NT2/D1 (cell line): ENCODE data around the gene LARGE1.

Source experiments
- DNase-seq: peaks from one replicate; pipeline ENCODE4 v3.0.0-alpha.2; 2011; ENCODE audit warnings: low read depth, low spot score
- H3K27me3 ChIP-seq: 2 replicates; pipeline ENCODE4 v1.6.0; 2011; ENCODE audit warnings: mild to moderate bottlenecking; ENCODE audit not compliant: insufficient read length, insufficient read depth
- H3K36me3 ChIP-seq: 2 replicates; pipeline ENCODE4 v1.6.1; 2011; ENCODE audit warnings: mild to moderate bottlenecking, low read length, mixed read lengths; ENCODE audit not compliant: insufficient read depth, insufficient read length
- H3K4me1 ChIP-seq: 2 replicates; pipeline ENCODE4 v1.5.1; 2011; ENCODE audit not compliant: insufficient read depth, insufficient read length
- H3K4me3 ChIP-seq: 2 replicates; pipeline ENCODE4 v1.5.1; 2011; ENCODE audit warnings: low read depth; ENCODE audit not compliant: insufficient read length
- H3K9ac ChIP-seq: 2 replicates; pipeline ENCODE4 v1.6.0; 2011; ENCODE audit warnings: low read depth; ENCODE audit not compliant: insufficient read length
- H3K9me3 ChIP-seq: 2 replicates; pipeline ENCODE4 v1.5.1; 2011; ENCODE audit warnings: mild to moderate bottlenecking, low read length; ENCODE audit not compliant: insufficient read depth
- SUZ12 ChIP-seq: IDR thresholded peaks from 2 replicates; pipeline ENCODE4 v1.6.1; 2011; ENCODE audit not compliant: insufficient read length, insufficient read depth; ENCODE audit errors: extremely low read depth
- YY1 ChIP-seq: IDR thresholded peaks from 2 replicates; pipeline ENCODE4 v1.6.1; 2011; ENCODE audit not compliant: insufficient read length, insufficient read depth
- ZNF274 ChIP-seq: IDR thresholded peaks from 2 replicates; pipeline ENCODE4 v1.6.1; 2011; ENCODE audit warnings: mild to moderate bottlenecking, low read depth, low read length

LARGE1 gene

DNA sequence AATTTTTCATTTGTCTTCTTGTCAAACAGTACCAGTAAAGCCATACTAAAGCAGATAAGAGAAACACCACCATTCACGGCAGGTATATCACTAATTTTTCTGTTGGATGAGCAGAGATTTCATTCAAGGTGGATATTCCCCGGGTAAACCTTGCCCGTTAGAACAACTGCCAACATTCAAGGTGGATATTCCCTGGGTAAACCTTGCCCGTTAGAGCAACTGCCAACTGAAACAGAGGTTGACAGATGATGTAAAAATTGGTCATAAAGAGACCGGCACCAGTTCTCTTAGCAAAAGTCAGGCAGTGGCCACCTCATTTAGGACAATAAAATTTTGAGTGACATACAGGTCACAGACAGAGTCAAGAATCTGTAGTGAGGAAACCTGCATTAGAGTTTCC, 438.7 kb downstream of the LARGE1 start:
- no peaks in the 10 kb centered on the region for H3K4me1 ChIP-seq
- H3K9ac ChIP-seq = no peak overlapping the region
- H3K27me3 ChIP-seq = no peaks in the 10 kb centered on the region
- DNase-seq = no peak
- no peaks in the 10 kb centered on the region for H3K9me3 ChIP-seq
- H3K4me3 ChIP-seq = no peak overlapping the region
- H3K36me3 ChIP-seq = no peaks in the 10 kb centered on the region
- no peak for TF ChIP-seq SUZ12
- TF ChIP-seq YY1 = no peak
- no peak for TF ChIP-seq ZNF274

GRCh38 chr22:33477120-33478111, 442.9 kb downstream of the LARGE1 start:
- Histone ChIP-seq H3K27me3 (no peaks in the 10 kb centered on the region), H3K9ac (no peak overlapping the region), H3K36me3 (no peaks in the 10 kb centered on the region), H3K4me1 (no peaks in the 10 kb centered on the region), H3K4me3 (no peak overlapping the region), H3K9me3 (no peaks in the 10 kb centered on the region)
- no peak for DNase-seq
- TF ChIP-seq YY1 = no peak
- TF ChIP-seq SUZ12 = no peak
- no peak for TF ChIP-seq ZNF274

- Histone ChIP-seq H3K4me3 (no peak overlapping the region), H3K36me3 (no peaks in the 10 kb centered on the region), H3K27me3 (no peaks in the 10 kb centered on the region), H3K9me3 (no peaks in the 10 kb centered on the region), H3K4me1 (no peaks in the 10 kb centered on the region), H3K9ac (no peak overlapping the region)
- no peak for DNase-seq
- TF ChIP-seq ZNF274 (no peak), YY1 (no peak), SUZ12 (no peak)
Measured at GRCh38 chr22:33476716-33477115, 443.6 kb downstream of the LARGE1 start.

- Histone ChIP-seq H3K4me3 (no peak overlapping the region), H3K36me3 (no peaks in the 10 kb centered on the region), H3K9me3 (no peaks in the 10 kb centered on the region), H3K27me3 (no peaks in the 10 kb centered on the region), H3K4me1 (no peaks in the 10 kb centered on the region), H3K9ac (no peak overlapping the region)
- no peak for TF ChIP-seq YY1
- no peak for TF ChIP-seq ZNF274
- no peak for DNase-seq
Measured at GRCh38 chr22:33476206-33476605, 444.1 kb downstream of the LARGE1 start.

GRCh38 chr22:33474587-33474986, 445.7 kb downstream of the LARGE1 start:
- H3K9ac ChIP-seq = no peak overlapping the region
- TF ChIP-seq YY1 = no peak
- TF ChIP-seq ZNF274 = no peak
- no peak for TF ChIP-seq SUZ12
- no peaks in the 10 kb centered on the region for H3K36me3 ChIP-seq
- H3K27me3 ChIP-seq = no peaks in the 10 kb centered on the region
- no peaks in the 10 kb centered on the region for H3K4me1 ChIP-seq
- H3K4me3 ChIP-seq = no peak overlapping the region
- no peaks in the 10 kb centered on the region for H3K9me3 ChIP-seq
- no peak for DNase-seq

- Histone ChIP-seq H3K36me3 (no peaks in the 10 kb centered on the region), H3K4me1 (no peaks in the 10 kb centered on the region), H3K4me3 (no peak overlapping the region), H3K27me3 (no peaks in the 10 kb centered on the region), H3K9ac (no peak overlapping the region), H3K9me3 (no peaks in the 10 kb centered on the region)
- TF ChIP-seq ZNF274 = no peak
- TF ChIP-seq SUZ12 = no peak
- no peak for DNase-seq
Measured at GRCh38 chr22:33472462-33473344, 447.6 kb downstream of the LARGE1 start.

DNA sequence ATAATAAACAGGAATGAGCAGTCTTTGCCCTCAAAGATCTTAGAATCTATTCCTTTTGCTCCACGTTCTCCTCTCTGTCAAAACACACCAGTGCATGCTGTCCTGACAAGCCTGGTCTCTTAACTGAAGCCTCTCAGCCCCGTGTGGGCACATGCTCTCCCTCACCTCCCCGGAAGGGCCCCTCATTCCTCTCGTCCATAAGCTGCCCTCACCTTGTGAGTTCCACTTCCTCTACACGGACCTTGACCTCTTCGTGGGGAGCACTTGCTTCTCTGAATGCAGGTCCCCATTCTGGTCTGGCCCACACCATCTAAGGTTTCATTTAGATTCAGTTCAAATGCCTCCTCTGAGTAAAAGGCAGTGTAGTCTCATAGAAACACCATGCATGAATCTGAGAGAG, 449.8 kb downstream of the LARGE1 start:
- H3K36me3 ChIP-seq = no peaks in the 10 kb centered on the region
- H3K4me3 ChIP-seq = no peak overlapping the region

More for the DNA sequence above, 449.8 kb downstream of the LARGE1 start:
- Histone ChIP-seq H3K27me3 (no peaks in the 10 kb centered on the region), H3K9me3 (no peaks in the 10 kb centered on the region), H3K4me1 (no peaks in the 10 kb centered on the region), H3K9ac (no peak overlapping the region)
- no peak for TF ChIP-seq YY1
- no peak for TF ChIP-seq SUZ12
- TF ChIP-seq ZNF274 = no peak
- DNase-seq = no peak
